ENCODE data around the gene WSB2.
"Not testable (repeated sequence)": the region's sequence is repeated elsewhere in the genome, so short reads cannot be mapped to it uniquely, and the experiment has no call there.

WSB2 gene

GRCh38 chr12:118098911-118099671 is 38.1 kb upstream of the WSB2 start:
- no CpG with 5 or more reads among the region's 12 CpGs for WGBS (ENCODE audit: insufficient coverage, insufficient read length)
- Histone ChIP-seq H3K4me1 (ENCODE audit: control insufficient read depth, insufficient read depth, low read length) (peaks cover 5% of the 10 kb centered on the region; the same call in 1 of the 2 replicates), H3K27me3 (ENCODE audit: control insufficient read depth, insufficient read depth, low read length) (no peaks in the 10 kb centered on the region), H3K9me3 (ENCODE audit: control insufficient read depth, insufficient read depth, low read length) (no peaks in the 10 kb centered on the region), H3K27ac (ENCODE audit: low read length) (no peak overlapping the region), H3K4me3 (ENCODE audit: low read length) (no peak overlapping the region), H3K36me3 (ENCODE audit: control insufficient read depth, insufficient read depth, low read length) (peaks cover 4% of the 10 kb centered on the region; the same call in 1 of the 2 replicates)
- DNase-seq (ENCODE audit: low read depth, low spot score) = no peak

DNA sequence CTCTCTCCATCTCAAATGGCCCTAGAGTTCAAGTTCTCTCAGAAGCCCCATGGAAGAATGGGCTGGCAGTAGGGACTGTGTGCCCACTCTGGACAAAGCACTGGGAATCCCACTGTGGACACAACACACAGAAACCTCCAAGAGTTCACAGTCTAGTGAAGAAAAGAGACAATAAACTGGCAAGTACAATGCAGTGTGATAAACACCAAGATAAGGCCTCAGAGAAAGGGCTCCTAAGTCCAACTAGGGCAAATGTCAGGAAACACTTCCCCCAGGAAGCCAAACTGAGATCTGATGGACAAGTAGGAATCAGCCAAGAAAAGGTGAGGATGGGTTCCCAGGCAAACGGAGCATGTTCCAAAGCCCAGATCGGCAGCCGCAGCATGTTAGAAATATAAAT is 37.4 kb upstream of the WSB2 start:
- Histone ChIP-seq H3K27ac (ENCODE audit: low read length) (no peak overlapping the region), H3K36me3 (ENCODE audit: control insufficient read depth, insufficient read depth, low read length) (peaks cover 4% of the 10 kb centered on the region; the same call in 1 of the 2 replicates), H3K4me3 (ENCODE audit: low read length) (no peak overlapping the region), H3K4me1 (ENCODE audit: control insufficient read depth, insufficient read depth, low read length) (peaks cover 5% of the 10 kb centered on the region; the same call in 1 of the 2 replicates), H3K27me3 (ENCODE audit: control insufficient read depth, insufficient read depth, low read length) (no peaks in the 10 kb centered on the region), H3K9me3 (ENCODE audit: control insufficient read depth, insufficient read depth, low read length) (no peaks in the 10 kb centered on the region)
- WGBS (ENCODE audit: insufficient coverage, insufficient read length) = no CpG with 5 or more reads among the region's 3 CpGs
- no peak for DNase-seq (ENCODE audit: low read depth, low spot score)

DNA sequence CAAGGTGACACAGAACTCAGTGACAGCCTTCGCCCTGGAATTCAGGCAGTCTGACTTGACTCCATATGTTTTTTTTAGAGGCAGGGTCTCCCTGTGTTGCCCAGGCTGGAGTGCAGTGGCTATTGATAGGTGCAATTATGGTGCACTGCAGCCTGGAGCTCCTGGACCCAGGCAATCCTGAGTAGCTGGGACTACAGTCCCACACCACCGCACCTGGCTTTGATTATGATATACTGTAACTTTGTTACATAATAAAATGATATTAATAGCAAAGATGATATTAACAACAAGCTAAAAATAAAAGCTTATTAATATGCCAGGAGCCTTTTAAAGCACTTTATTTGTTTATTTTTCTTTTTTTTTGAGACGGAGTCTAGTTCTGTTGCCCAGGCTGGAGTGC is 33.1 kb upstream of the WSB2 start:
- no peak overlapping the region for H3K27ac ChIP-seq (ENCODE audit: low read length)
- no peaks in the 10 kb centered on the region for H3K4me1 ChIP-seq (ENCODE audit: control insufficient read depth, insufficient read depth, low read length)
- no CpG with 5 or more reads among the region's 3 CpGs for WGBS (ENCODE audit: insufficient coverage, insufficient read length)
- H3K4me3 ChIP-seq (ENCODE audit: low read length) = no peak overlapping the region
- peaks cover 10% of the 10 kb centered on the region for H3K36me3 ChIP-seq (ENCODE audit: control insufficient read depth, insufficient read depth, low read length)
- no peaks in the 10 kb centered on the region for H3K27me3 ChIP-seq (ENCODE audit: control insufficient read depth, insufficient read depth, low read length)
- no peak for DNase-seq (ENCODE audit: low read depth, low spot score)
- H3K9me3 ChIP-seq (ENCODE audit: control insufficient read depth, insufficient read depth, low read length) = no peaks in the 10 kb centered on the region

DNA sequence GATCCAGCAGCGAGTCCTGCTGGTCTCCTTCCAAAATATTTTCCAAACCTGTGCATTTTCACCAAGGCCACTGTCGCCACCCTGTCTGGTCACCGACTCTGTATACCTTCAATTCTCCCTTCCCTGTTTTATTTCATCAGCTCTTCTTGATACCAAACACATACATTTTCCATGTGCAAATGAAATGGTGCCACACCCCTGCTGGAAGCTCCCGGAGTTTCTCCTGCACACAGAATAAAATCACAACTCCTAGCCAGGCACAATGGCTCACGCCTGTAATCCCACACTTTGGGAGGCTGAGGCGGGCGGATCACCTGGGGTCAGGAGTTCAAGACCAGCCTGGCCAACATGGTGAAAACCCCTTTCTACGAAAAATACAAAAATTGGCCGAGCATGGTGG is 28.8 kb upstream of the WSB2 start:
- no peak overlapping the region for H3K27ac ChIP-seq (ENCODE audit: low read length)
- no peaks in the 10 kb centered on the region for H3K4me1 ChIP-seq (ENCODE audit: control insufficient read depth, insufficient read depth, low read length)
- no peak overlapping the region for H3K4me3 ChIP-seq (ENCODE audit: low read length)
- H3K27me3 ChIP-seq (ENCODE audit: control insufficient read depth, insufficient read depth, low read length) = no peaks in the 10 kb centered on the region
- no peaks in the 10 kb centered on the region for H3K9me3 ChIP-seq (ENCODE audit: control insufficient read depth, insufficient read depth, low read length)
- no peak for DNase-seq (ENCODE audit: low read depth, low spot score)
- H3K36me3 ChIP-seq (ENCODE audit: control insufficient read depth, insufficient read depth, low read length) = peaks cover 7% of the 10 kb centered on the region
- no CpG with 5 or more reads among the region's 9 CpGs for WGBS (ENCODE audit: insufficient coverage, insufficient read length)

DNA sequence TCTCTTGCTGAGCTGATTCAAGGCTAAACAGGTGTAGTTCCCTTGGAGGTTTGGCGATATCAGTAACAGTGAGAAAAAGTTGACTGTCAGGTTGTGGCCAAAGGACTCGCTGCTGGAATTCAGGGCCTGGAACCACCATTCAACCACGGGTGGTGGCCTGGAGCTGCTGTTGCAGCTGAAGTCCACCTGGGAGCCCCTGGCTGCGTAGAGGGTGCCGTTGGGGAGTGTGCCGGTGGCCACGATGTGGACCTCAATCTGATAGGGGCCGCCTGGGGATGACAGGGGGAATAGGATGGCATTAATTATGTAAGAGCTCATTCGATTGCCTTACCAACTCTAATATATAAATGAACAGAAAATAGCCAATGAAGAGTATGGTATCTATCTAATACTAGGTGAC is 21.2 kb upstream of the WSB2 start:
- H3K4me3 ChIP-seq (ENCODE audit: low read length) = no peak overlapping the region
- H3K27me3 ChIP-seq (ENCODE audit: control insufficient read depth, insufficient read depth, low read length) = no peaks in the 10 kb centered on the region
- peaks cover 11% of the 10 kb centered on the region; the same call in 1 of the 2 replicates for H3K36me3 ChIP-seq (ENCODE audit: control insufficient read depth, insufficient read depth, low read length)
- no CpG with 5 or more reads among the region's 9 CpGs for whole genome bisulfite sequencing (ENCODE audit: insufficient coverage, insufficient read length)
- no peak for DNase-seq (ENCODE audit: low read depth, low spot score)
- H3K27ac ChIP-seq (ENCODE audit: low read length) = no peak overlapping the region
- H3K4me1 ChIP-seq (ENCODE audit: control insufficient read depth, insufficient read depth, low read length) = no peaks in the 10 kb centered on the region
- H3K9me3 ChIP-seq (ENCODE audit: control insufficient read depth, insufficient read depth, low read length) = no peaks in the 10 kb centered on the region

DNA sequence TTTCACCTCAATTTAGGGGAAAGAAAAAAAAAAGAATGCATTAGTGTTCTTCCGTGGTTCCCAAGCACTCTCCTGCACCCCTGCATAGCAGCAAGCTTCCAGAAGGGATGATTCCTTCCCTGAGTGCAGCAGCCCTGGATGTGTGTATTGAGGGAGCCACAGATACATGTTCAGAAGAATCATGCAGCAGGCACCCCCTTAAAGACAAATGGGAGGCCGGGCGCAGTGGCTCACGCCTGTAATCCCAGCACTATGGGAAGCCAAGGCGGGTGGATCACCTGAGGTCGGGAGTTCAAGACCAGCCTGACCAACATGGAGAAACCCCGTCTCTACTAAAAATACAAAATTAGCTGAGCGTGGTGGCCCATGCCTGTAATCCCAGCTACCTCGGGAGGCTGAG is 20.5 kb upstream of the WSB2 start:
- WGBS (ENCODE audit: insufficient coverage, insufficient read length) = no CpG with 5 or more reads among the region's 9 CpGs
- not testable (repeated sequence) for H3K9me3 ChIP-seq (ENCODE audit: control insufficient read depth, insufficient read depth, low read length); DNase-seq (ENCODE audit: low read depth, low spot score); H3K27me3 ChIP-seq (ENCODE audit: control insufficient read depth, insufficient read depth, low read length); H3K27ac ChIP-seq (ENCODE audit: low read length); H3K4me1 ChIP-seq (ENCODE audit: control insufficient read depth, insufficient read depth, low read length); H3K4me3 ChIP-seq (ENCODE audit: low read length)
- peaks cover 11% of the 10 kb centered on the region; the same call in 1 of the 2 replicates for H3K36me3 ChIP-seq (ENCODE audit: control insufficient read depth, insufficient read depth, low read length)

DNA sequence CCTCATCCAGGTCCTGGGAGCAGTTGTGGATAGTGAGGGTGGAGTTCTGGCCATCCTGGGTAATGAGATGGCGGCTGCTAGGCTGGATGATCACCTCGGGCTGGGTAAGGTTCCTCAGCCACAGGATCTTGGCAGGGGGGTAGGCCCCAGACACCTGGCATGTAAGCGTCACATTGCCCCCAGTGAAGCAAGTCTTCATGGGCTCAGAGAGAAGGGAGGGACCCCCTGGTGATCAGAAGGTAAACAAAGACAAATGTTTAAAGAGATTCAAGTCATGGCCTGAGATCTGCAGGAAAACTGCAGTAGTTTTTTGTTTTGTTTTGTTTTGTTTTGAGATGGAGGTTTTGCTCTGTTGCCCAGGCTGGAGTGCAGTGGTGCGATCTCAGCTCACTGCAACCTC is 12.8 kb upstream of the WSB2 start:
- no peak for DNase-seq (ENCODE audit: low read depth, low spot score)
- Histone ChIP-seq H3K27me3 (ENCODE audit: control insufficient read depth, insufficient read depth, low read length) (no peaks in the 10 kb centered on the region), H3K27ac (ENCODE audit: low read length) (no peak overlapping the region), H3K36me3 (ENCODE audit: control insufficient read depth, insufficient read depth, low read length) (peaks cover 18% of the 10 kb centered on the region; the same call in 1 of the 2 replicates), H3K4me3 (ENCODE audit: low read length) (no peak overlapping the region), H3K4me1 (ENCODE audit: control insufficient read depth, insufficient read depth, low read length) (no peaks in the 10 kb centered on the region), H3K9me3 (ENCODE audit: control insufficient read depth, insufficient read depth, low read length) (no peaks in the 10 kb centered on the region)
- no CpG with 5 or more reads among the region's 4 CpGs for WGBS (ENCODE audit: insufficient coverage, insufficient read length)

GRCh38 chr12:118070650-118071049 is 9.7 kb upstream of the WSB2 start:
- no peaks in the 10 kb centered on the region for H3K27me3 ChIP-seq (ENCODE audit: control insufficient read depth, insufficient read depth, low read length)
- H3K36me3 ChIP-seq (ENCODE audit: control insufficient read depth, insufficient read depth, low read length) = peaks cover 22% of the 10 kb centered on the region; the same call in 1 of the 2 replicates
- no peaks in the 10 kb centered on the region for H3K9me3 ChIP-seq (ENCODE audit: control insufficient read depth, insufficient read depth, low read length)
- no peaks in the 10 kb centered on the region for H3K4me1 ChIP-seq (ENCODE audit: control insufficient read depth, insufficient read depth, low read length)
- H3K27ac ChIP-seq (ENCODE audit: low read length) = no peak overlapping the region
- no CpG with 5 or more reads among the region's 3 CpGs for WGBS (ENCODE audit: insufficient coverage, insufficient read length)
- no peak for DNase-seq (ENCODE audit: low read depth, low spot score)
- no peak overlapping the region for H3K4me3 ChIP-seq (ENCODE audit: low read length)

- WGBS (ENCODE audit: insufficient coverage, insufficient read length) = no CpG with 5 or more reads among the region's 2 CpGs
- DNase-seq (ENCODE audit: low read depth, low spot score) = no peak
- Histone ChIP-seq H3K4me3 (ENCODE audit: low read length) (no peak overlapping the region), H3K36me3 (ENCODE audit: control insufficient read depth, insufficient read depth, low read length) (peaks cover 18% of the 10 kb centered on the region; the same call in 1 of the 2 replicates), H3K27me3 (ENCODE audit: control insufficient read depth, insufficient read depth, low read length) (no peaks in the 10 kb centered on the region), H3K4me1 (ENCODE audit: control insufficient read depth, insufficient read depth, low read length) (peaks cover 2% of the 10 kb centered on the region; the same call in 1 of the 2 replicates), H3K27ac (ENCODE audit: low read length) (no peak overlapping the region), H3K9me3 (ENCODE audit: control insufficient read depth, insufficient read depth, low read length) (no peaks in the 10 kb centered on the region)
Measured at GRCh38 chr12:118068445-118068844, 7.5 kb upstream of the WSB2 start.

- no peak for DNase-seq (ENCODE audit: low read depth, low spot score)
Measured at GRCh38 chr12:118065380-118065779, 4.4 kb upstream of the WSB2 start.

GRCh38 chr12:118064608-118065007 is 3.6 kb upstream of the WSB2 start:
- Histone ChIP-seq H3K4me3 (ENCODE audit: low read length) (no peak overlapping the region), H3K4me1 (ENCODE audit: control insufficient read depth, insufficient read depth, low read length) (peaks cover 2% of the 10 kb centered on the region; the same call in 1 of the 2 replicates), H3K36me3 (ENCODE audit: control insufficient read depth, insufficient read depth, low read length) (peaks cover 6% of the 10 kb centered on the region; the same call in 1 of the 2 replicates), H3K9me3 (ENCODE audit: control insufficient read depth, insufficient read depth, low read length) (no peaks in the 10 kb centered on the region), H3K27me3 (ENCODE audit: control insufficient read depth, insufficient read depth, low read length) (no peaks in the 10 kb centered on the region), H3K27ac (ENCODE audit: low read length) (no peak overlapping the region)
- no CpG with 5 or more reads among the region's 2 CpGs for WGBS (ENCODE audit: insufficient coverage, insufficient read length)
- peak; percentile 25 for DNase-seq (ENCODE audit: low read depth, low spot score)

More at GRCh38 chr12:118065380-118065779, 4.4 kb upstream of the WSB2 start:
- Histone ChIP-seq H3K4me1 (ENCODE audit: control insufficient read depth, insufficient read depth, low read length) (peaks cover 2% of the 10 kb centered on the region; the same call in 1 of the 2 replicates), H3K4me3 (ENCODE audit: low read length) (no peak overlapping the region), H3K27me3 (ENCODE audit: control insufficient read depth, insufficient read depth, low read length) (no peaks in the 10 kb centered on the region), H3K9me3 (ENCODE audit: control insufficient read depth, insufficient read depth, low read length) (no peaks in the 10 kb centered on the region), H3K36me3 (ENCODE audit: control insufficient read depth, insufficient read depth, low read length) (peaks cover 6% of the 10 kb centered on the region; the same call in 1 of the 2 replicates), H3K27ac (ENCODE audit: low read length) (no peak overlapping the region)
- WGBS (ENCODE audit: insufficient coverage, insufficient read length) = no CpG with 5 or more reads among the region's 1 CpG
